ENCODE data around the gene SQSTM1. TPM values are rescaled to one million over a fixed set of nuclear protein-coding genes. Genes with fewer than 3 reads are reported as not detected.

SQSTM1 gene
- polyA plus RNA-seq, 2 donors = 94.8 to 111 TPM

DNA sequence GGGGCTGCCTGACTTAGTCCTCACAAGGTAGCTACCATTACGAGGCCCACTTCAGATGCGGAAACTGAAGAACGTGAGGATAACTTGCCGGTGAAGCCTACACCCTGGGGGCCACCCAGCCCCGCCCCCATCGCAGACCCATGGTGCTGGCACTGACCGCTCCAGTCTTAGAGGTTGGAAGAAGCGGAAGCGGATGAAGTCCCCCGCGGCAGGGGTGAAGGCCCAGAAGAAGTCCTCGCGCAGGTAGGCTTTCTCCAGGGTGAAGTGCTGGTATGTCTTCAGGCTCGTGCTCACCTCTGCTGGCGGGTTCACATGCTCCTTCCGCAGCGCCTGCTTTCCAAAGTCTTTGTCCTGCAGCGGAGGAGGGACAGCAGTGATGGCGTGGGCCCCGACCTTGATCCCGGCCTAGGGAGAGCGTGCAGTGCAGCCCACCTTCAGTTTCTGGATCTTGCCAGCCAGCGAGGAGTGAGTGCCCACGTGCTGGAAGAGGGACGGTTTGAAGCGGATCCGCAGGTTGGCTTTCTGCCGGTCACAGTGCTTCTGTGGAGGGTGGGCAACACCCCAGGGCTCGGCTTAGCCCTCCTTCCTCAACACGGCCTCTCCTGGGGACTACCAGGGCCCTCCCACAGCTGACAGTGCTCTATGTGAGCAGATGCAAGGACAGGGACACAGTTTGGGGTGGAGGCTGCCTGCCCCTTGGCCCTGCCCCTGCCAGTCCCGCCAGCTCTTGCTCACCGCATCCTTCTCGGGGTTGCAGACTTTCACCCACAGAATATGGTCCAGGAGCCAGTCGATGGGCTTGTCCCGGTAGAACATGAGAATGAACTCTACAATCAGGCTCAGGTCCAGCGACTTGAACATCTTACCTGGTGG, 21.7 kb upstream of the SQSTM1 start:
- Histone ChIP-seq H3K36me3 (ENCODE audit: control insufficient read depth in 2 of 2, insufficient read depth in 2 of 2, low read length in 1 of 2) (peaks cover 4 to 34% of the 10 kb centered on the region in 2 donors), H3K9me3 (ENCODE audit: control insufficient read depth in 2 of 2, insufficient read depth in 1 of 2, low read depth in 1 of 2, low read length in 1 of 2) (no peaks in the 10 kb centered on the region), H3K27ac (ENCODE audit: low read depth in 2 of 2, low read length in 1 of 2) (no peak overlapping the region), H3K27me3 (ENCODE audit: control insufficient read depth in 1 of 2, insufficient read depth in 2 of 2, low read length in 2 of 2) (no peaks in the 10 kb centered on the region), H3K4me3 (ENCODE audit: low read depth in 1 of 2, low read length in 2 of 2) (no peak overlapping the region), H3K4me1 (ENCODE audit: control insufficient read depth in 2 of 2, insufficient read depth in 2 of 2, low read length in 1 of 2) (peaks cover 3 to 33% of the 10 kb centered on the region in 2 donors)
- 92 to 96% methylated on average over 36 of the region's 36 CpGs for WGBS, 2 donors

DNA sequence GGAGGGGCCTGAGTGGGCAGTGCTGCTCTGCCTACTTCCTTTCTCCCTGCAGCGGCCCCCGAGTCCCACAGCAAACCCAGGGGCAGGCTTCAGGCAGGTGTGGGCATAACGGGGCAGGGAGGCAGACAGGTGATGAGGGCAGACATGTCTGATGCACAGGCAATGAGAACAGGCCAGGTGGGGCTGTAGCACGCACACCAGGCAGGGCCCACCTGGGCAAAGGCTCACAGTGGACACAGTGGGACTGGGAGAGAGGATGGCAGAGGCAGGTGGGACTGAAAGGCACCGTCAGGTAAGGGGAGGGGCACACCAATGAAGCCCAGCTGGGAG, 21.1 kb upstream of the SQSTM1 start:
- peaks cover 4 to 34% of the 10 kb centered on the region in 2 donors for H3K36me3 ChIP-seq (ENCODE audit: control insufficient read depth in 2 of 2, insufficient read depth in 2 of 2, low read length in 1 of 2)
- H3K27ac ChIP-seq (ENCODE audit: low read depth in 2 of 2, low read length in 1 of 2) = no peak overlapping the region
- no peak overlapping the region for H3K4me3 ChIP-seq (ENCODE audit: low read depth in 1 of 2, low read length in 2 of 2)
- peaks cover 7 to 33% of the 10 kb centered on the region in 2 donors for H3K4me1 ChIP-seq (ENCODE audit: control insufficient read depth in 2 of 2, insufficient read depth in 2 of 2, low read length in 1 of 2)
- whole genome bisulfite sequencing, 2 donors = 84 to 87% methylated on average over 5 of the region's 5 CpGs
- H3K9me3 ChIP-seq (ENCODE audit: control insufficient read depth in 2 of 2, insufficient read depth in 1 of 2, low read depth in 1 of 2, low read length in 1 of 2) = no peaks in the 10 kb centered on the region
- H3K27me3 ChIP-seq (ENCODE audit: control insufficient read depth in 1 of 2, insufficient read depth in 2 of 2, low read length in 2 of 2) = no peaks in the 10 kb centered on the region

DNA sequence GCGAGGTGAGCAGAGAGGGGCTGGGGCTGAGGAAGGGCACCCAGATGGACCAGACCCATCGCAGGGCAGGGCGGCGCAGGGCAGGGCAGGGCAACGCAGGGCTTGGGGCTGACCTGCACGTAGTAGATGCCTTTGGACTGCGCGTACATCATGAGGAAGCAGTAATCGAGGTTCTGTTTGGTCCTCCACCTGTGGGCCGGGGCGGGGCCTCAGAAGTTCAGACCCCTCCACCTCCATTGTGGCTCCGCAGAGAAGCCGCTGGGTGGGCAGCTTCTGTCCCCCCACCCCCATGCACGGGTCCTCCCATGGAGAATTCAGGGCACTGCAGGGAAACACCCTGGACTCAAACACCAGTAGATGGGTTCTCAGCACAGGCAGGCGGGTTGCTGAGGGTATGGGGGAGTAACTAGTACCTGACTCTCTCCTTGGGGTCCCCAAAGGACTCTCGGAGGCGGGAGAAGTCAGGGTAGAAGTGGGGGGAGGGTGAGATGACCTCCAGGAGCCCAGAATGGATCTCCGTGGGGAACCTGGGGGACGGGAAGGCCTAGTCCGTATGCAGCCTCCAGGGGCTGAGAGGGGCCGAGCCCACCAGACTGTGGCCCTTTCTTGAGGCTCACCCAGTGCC, 20.5 kb upstream of the SQSTM1 start:
- Histone ChIP-seq H3K4me1 (ENCODE audit: control insufficient read depth in 2 of 2, insufficient read depth in 2 of 2, low read length in 1 of 2) (peaks cover 11 to 37% of the 10 kb centered on the region in 2 donors), H3K9me3 (ENCODE audit: control insufficient read depth in 2 of 2, insufficient read depth in 1 of 2, low read depth in 1 of 2, low read length in 1 of 2) (no peaks in the 10 kb centered on the region), H3K36me3 (ENCODE audit: control insufficient read depth in 2 of 2, insufficient read depth in 2 of 2, low read length in 1 of 2) (peaks cover 4 to 34% of the 10 kb centered on the region in 2 donors), H3K27ac (ENCODE audit: low read depth in 2 of 2, low read length in 1 of 2) (no peak overlapping the region), H3K4me3 (ENCODE audit: low read depth in 1 of 2, low read length in 2 of 2) (no peak overlapping the region), H3K27me3 (ENCODE audit: control insufficient read depth in 1 of 2, insufficient read depth in 2 of 2, low read length in 2 of 2) (no peaks in the 10 kb centered on the region)
- WGBS, 2 donors = 94 to 95% methylated on average over 19 to 21 of the region's 21 CpGs

DNA sequence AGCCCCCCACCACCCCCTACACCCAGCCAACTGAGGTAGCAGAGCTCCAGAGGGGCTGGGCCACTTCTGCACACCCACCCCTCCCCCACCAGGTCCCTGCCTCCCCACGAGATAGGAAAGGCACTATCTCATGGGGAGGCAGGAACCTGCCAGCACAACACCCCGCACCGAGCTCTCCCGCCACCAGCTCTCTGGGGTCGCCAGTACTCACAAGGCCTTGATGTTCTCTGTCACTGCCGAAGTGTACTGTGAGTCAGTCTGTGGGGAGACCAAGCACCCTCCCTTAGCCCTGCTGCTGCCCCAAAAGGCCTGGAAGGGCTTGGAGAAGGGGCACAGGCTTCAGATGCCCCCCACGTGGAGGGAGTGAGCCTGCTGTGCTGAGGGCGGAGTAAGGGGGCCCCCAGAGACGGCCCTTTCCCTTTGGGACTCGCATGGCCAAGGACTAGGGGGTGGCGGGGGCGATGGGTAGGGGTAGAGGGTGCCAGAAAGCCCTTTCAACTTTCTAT, 20.0 kb upstream of the SQSTM1 start:
- Histone ChIP-seq H3K9me3 (ENCODE audit: control insufficient read depth in 2 of 2, insufficient read depth in 1 of 2, low read depth in 1 of 2, low read length in 1 of 2) (no peaks in the 10 kb centered on the region), H3K4me3 (ENCODE audit: low read depth in 1 of 2, low read length in 2 of 2) (no peak overlapping the region), H3K36me3 (ENCODE audit: control insufficient read depth in 2 of 2, insufficient read depth in 2 of 2, low read length in 1 of 2) (peaks cover 4 to 34% of the 10 kb centered on the region in 2 donors), H3K27ac (ENCODE audit: low read depth in 2 of 2, low read length in 1 of 2) (no peak overlapping the region), H3K27me3 (ENCODE audit: control insufficient read depth in 1 of 2, insufficient read depth in 2 of 2, low read length in 2 of 2) (no peaks in the 10 kb centered on the region), H3K4me1 (ENCODE audit: control insufficient read depth in 2 of 2, insufficient read depth in 2 of 2, low read length in 1 of 2) (peaks cover 11 to 40% of the 10 kb centered on the region in 2 donors)
- 85 to 86% methylated on average over 12 of the region's 12 CpGs for WGBS, 2 donors

DNA sequence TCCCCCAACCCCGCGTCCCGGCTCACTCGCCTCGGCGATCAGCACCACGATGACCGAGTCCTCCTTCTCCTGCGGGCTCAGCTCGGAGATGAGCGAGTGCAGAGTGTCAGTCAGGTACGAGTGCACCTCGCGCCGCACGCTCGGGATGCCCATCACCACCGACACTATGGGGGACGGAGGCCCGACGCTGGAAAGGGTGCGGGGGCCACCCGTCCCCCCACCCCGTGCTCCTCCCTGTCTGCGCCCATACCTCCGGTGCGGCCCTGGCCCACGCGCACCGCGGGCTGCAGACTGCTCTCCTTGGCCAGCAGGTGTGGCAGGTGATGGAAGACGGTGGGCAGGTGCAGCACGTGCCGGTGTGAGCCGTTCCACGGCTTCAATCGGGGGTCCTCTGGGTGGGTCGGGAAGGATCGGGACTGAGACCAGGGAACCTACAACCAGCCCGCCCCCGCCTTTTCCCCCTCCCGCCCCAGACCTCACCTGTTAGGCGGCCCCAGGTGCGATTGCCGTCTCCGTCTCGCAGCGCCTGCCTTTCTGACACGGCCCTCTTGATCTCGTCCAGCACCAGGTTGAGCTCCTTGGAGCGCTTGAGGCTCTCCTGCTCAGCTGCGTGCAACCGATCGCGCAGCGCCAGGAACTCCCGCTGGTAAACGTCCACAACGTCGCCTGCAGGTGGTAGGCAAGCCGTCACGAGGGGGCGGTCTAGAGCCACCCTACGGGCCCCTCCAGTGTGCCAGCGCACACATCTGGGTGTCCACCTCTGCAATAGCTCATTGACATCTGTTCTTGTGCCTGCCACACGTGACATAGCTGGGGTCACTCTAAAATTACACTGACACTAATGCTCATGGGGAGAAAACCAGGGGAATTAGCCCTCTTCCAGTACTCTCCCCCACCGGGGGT, 19.1 kb upstream of the SQSTM1 start:
- Histone ChIP-seq H3K27me3 (ENCODE audit: control insufficient read depth in 1 of 2, insufficient read depth in 2 of 2, low read length in 2 of 2) (no peaks in the 10 kb centered on the region), H3K9me3 (ENCODE audit: control insufficient read depth in 2 of 2, insufficient read depth in 1 of 2, low read depth in 1 of 2, low read length in 1 of 2) (no peaks in the 10 kb centered on the region), H3K27ac (ENCODE audit: low read depth in 2 of 2, low read length in 1 of 2) (no peak overlapping the region), H3K4me3 (ENCODE audit: low read depth in 1 of 2, low read length in 2 of 2) (no peak overlapping the region), H3K4me1 (ENCODE audit: control insufficient read depth in 2 of 2, insufficient read depth in 2 of 2, low read length in 1 of 2) (peaks cover 11 to 38% of the 10 kb centered on the region in 2 donors), H3K36me3 (ENCODE audit: control insufficient read depth in 2 of 2, insufficient read depth in 2 of 2, low read length in 1 of 2) (peaks cover 4 to 34% of the 10 kb centered on the region in 2 donors)
- 60 to 61% methylated on average over 67 of the region's 67 CpGs for WGBS, 2 donors

DNA sequence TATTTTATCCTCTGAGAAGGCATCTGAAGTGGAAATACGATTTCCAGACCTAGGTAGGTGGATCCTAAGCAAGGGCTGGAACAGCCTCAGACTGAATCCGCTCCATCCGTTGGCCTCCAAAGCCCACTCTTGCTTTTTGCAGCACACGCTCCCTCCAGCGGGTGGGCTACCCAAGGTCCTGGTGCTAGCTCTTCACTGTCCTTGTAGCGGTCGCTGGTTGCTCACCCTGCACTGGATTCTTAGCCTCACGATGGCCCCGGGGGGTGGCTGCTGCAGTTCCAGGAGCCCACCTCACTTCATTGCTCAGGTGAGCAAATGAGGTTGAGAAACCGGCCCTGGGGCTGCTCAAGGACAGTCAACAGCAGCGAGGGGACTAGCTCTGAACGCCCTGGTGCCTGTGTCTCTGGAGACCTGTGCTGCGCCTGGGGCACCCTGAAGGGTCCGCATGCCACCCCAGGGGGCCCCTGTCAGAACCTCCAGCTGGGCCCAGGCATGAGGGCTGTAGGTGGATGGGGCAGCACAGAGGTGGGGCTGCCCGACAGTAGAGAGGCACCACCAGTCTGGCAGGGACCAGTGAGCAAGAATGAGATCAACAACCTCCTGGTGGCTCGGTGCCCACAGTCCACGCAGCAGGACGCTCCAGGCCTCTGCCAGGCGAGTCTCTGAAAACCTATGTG, 18.4 kb upstream of the SQSTM1 start:
- Histone ChIP-seq H3K4me1 (ENCODE audit: control insufficient read depth in 2 of 2, insufficient read depth in 2 of 2, low read length in 1 of 2) (peaks cover 9 to 32% of the 10 kb centered on the region in 2 donors), H3K27ac (ENCODE audit: low read depth in 2 of 2, low read length in 1 of 2) (peak overlapping the region; percentile 27 to 66), H3K27me3 (ENCODE audit: control insufficient read depth in 1 of 2, insufficient read depth in 2 of 2, low read length in 2 of 2) (no peaks in the 10 kb centered on the region), H3K9me3 (ENCODE audit: control insufficient read depth in 2 of 2, insufficient read depth in 1 of 2, low read depth in 1 of 2, low read length in 1 of 2) (no peaks in the 10 kb centered on the region), H3K4me3 (ENCODE audit: low read depth in 1 of 2, low read length in 2 of 2) (no peak overlapping the region), H3K36me3 (ENCODE audit: control insufficient read depth in 2 of 2, insufficient read depth in 2 of 2, low read length in 1 of 2) (peaks cover 4 to 31% of the 10 kb centered on the region in 2 donors)
- 80 to 82% methylated on average over 19 of the region's 19 CpGs for WGBS, 2 donors

DNA sequence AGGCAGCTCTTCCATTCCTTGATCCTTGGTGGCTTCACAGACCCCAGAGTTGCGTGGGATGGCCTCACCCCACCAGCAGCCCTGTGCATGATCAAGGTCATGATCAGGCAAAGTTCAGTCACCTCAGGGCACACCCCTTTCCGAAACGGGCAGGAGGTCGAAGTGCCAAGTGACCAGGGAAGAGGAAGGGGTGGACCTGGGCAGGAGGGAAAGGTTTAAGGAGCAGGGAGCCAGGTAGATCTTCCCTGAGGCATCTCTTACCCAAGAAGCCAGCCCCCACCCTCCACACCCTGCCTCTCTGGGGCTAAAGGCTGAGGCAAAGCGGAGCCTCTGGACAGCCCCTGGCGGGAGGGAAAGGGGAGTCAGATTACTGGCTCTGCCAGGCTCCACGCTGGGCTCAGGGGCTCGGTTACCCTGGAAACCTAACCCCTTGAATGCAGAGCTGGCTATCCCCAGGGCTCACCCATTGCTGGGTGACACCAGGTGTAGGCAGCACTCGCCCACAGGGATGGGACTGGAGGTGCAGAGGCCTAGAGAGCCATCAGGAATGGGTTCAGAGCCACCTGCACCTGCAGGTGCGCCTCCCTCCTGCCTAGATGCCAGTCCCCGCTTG, 17.6 kb upstream of the SQSTM1 start:
- Histone ChIP-seq H3K4me1 (ENCODE audit: control insufficient read depth in 2 of 2, insufficient read depth in 2 of 2, low read length in 1 of 2) (peaks cover 9 to 31% of the 10 kb centered on the region in 2 donors), H3K36me3 (ENCODE audit: control insufficient read depth in 2 of 2, insufficient read depth in 2 of 2, low read length in 1 of 2) (peaks cover 4 to 29% of the 10 kb centered on the region in 2 donors), H3K27ac (ENCODE audit: low read depth in 2 of 2, low read length in 1 of 2) (peak overlapping the region; percentile 0 to 66), H3K4me3 (ENCODE audit: low read depth in 1 of 2, low read length in 2 of 2) (no peak overlapping the region), H3K27me3 (ENCODE audit: control insufficient read depth in 1 of 2, insufficient read depth in 2 of 2, low read length in 2 of 2) (no peaks in the 10 kb centered on the region), H3K9me3 (ENCODE audit: control insufficient read depth in 2 of 2, insufficient read depth in 1 of 2, low read depth in 1 of 2, low read length in 1 of 2) (no peaks in the 10 kb centered on the region)
- 64 to 65% methylated on average over 11 of the region's 11 CpGs for WGBS, 2 donors

DNA sequence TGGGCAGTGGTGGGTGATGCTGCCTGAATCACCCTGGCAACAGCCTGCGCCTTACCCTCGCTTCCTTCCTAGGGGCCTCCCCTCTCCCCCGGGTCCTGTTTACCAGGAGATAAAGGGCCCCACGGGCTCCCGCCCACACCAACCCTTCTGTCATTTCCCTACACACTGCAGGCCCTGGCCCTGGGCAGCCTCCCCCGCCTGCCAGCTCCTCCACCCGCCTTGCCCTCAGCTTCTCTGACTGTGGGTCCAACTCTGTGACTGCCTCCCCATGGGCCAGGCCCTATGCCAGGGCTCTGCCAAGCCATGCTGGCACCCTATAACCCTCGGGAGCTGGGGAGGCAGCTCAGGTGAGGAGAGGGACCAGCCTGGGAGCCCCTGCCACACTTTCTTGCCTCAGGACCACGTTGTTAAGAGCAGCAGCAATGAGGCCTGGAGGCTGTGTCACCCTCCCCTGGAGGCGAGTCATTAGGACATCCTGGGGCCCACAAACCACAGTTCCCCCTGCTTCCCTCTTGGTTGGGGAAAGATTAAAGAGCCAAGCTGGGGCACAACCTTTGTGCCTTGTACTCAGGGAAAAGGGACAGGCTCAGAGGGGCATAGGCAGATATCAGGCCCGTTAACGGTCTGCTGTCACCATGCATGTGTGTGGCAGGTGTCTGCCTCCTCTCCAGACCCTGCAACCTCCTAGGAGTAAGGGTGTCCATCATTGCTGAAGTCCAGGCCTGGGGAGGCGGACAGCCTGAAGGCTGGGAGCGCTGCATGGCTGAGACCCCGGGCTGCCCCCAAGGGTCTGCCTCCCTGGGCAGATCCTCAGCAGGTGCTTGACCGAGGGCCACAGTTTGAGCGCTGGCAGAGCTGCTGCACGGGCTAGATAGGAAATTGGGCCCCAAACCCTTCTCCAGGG, 16.8 kb upstream of the SQSTM1 start:
- no peaks in the 10 kb centered on the region for H3K27me3 ChIP-seq (ENCODE audit: control insufficient read depth in 1 of 2, insufficient read depth in 2 of 2, low read length in 2 of 2)
- peaks cover 9 to 31% of the 10 kb centered on the region in 2 donors for H3K4me1 ChIP-seq (ENCODE audit: control insufficient read depth in 2 of 2, insufficient read depth in 2 of 2, low read length in 1 of 2)
- H3K4me3 ChIP-seq (ENCODE audit: low read depth in 1 of 2, low read length in 2 of 2) = no peak overlapping the region
- H3K36me3 ChIP-seq (ENCODE audit: control insufficient read depth in 2 of 2, insufficient read depth in 2 of 2, low read length in 1 of 2) = peaks cover 4 to 20% of the 10 kb centered on the region in 2 donors
- 57 to 63% methylated on average over 18 of the region's 18 CpGs for WGBS, 2 donors
- no peaks in the 10 kb centered on the region for H3K9me3 ChIP-seq (ENCODE audit: control insufficient read depth in 2 of 2, insufficient read depth in 1 of 2, low read depth in 1 of 2, low read length in 1 of 2)
- no peak overlapping the region for H3K27ac ChIP-seq (ENCODE audit: low read depth in 2 of 2, low read length in 1 of 2)
